T-helper 2 cell treated with Interferon-gamma antibody and Interleukin-4, amounts not matched to agents 5 μg/mL and 100 μg/mL, for 36 hours (primary cell): ENCODE data around the gene SYNE2.
"Not testable (repeated sequence)": the region's sequence is repeated elsewhere in the genome, so short reads cannot be mapped to it uniquely, and the experiment has no call there.

ENCODE experiments used
- DNase-seq: peaks from one replicate; pipeline ENCODE4 v3.0.0; 2021; ENCODE audit warnings: low spot score
- H3K27ac Mint-ChIP-seq: one replicate; pipeline ENCODE4 v1.8.0; 2021; ENCODE audit warnings: mild to moderate bottlenecking, mixed read lengths
- H3K27me3 Mint-ChIP-seq: one replicate; pipeline ENCODE4 v1.8.0; 2021; ENCODE audit warnings: low read depth, mixed read lengths
- H3K36me3 Mint-ChIP-seq: one replicate; pipeline ENCODE4 v1.8.0; 2021; ENCODE audit warnings: low read depth, mixed read lengths
- H3K4me1 Mint-ChIP-seq: one replicate; pipeline ENCODE4 v1.8.0; 2021; ENCODE audit warnings: low read depth, mixed read lengths
- H3K4me3 Mint-ChIP-seq: one replicate; pipeline ENCODE4 v1.8.0; 2022; ENCODE audit warnings: mild to moderate bottlenecking, moderate library complexity, mixed read lengths
- H3K9me3 Mint-ChIP-seq: one replicate; pipeline ENCODE4 v1.8.0; 2021; ENCODE audit warnings: mixed read lengths

The SYNE2 gene

DNA sequence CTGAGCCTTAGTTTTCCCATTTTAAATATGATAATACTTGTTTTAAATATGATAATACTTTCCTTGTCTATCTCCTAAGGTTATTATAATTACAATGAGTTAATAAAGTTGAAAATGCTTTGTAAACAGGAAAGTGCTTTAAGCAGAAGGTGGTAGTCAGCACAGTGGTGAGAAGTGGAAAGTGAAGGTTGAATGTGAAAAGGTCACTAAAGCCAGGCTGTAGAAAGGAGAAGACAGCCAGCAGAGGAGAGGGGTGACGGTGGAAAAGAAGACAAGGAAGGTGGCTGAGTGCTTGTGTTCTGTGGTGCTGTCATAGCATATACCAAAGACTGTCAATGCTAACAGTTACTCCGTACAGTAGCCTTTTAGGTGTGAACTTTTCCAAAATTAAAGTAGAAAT, 323.5 kb downstream of the SYNE2 start:
- Mint-ChIP-seq H3K4me3 (no peak overlapping the region), H3K36me3 (peaks cover 27% of the 10 kb centered on the region), H3K9me3 (no peaks in the 10 kb centered on the region), H3K4me1 (peaks cover 3% of the 10 kb centered on the region), H3K27me3 (no peaks in the 10 kb centered on the region), H3K27ac (no peak overlapping the region)
- no peak for DNase-seq

- H3K9me3 Mint-ChIP-seq, result no peaks in the 10 kb centered on the region
- H3K27ac Mint-ChIP-seq, result no peak overlapping the region
- peaks cover 22% of the 10 kb centered on the region for H3K36me3 Mint-ChIP-seq
- H3K27me3 Mint-ChIP-seq, result no peaks in the 10 kb centered on the region
- H3K4me1 Mint-ChIP-seq, result peaks cover 3% of the 10 kb centered on the region
- DNase-seq, result no peak
- no peak overlapping the region for H3K4me3 Mint-ChIP-seq
Observed at GRCh38 chr14:64178814-64179213, 326.0 kb downstream of the SYNE2 start.

- H3K27me3 Mint-ChIP-seq, H3K27ac Mint-ChIP-seq, H3K4me3 Mint-ChIP-seq, H3K4me1 Mint-ChIP-seq, DNase-seq, H3K9me3 Mint-ChIP-seq: not testable (repeated sequence)
- H3K36me3 Mint-ChIP-seq, result peaks cover 18% of the 10 kb centered on the region
Observed at GRCh38 chr14:64182908-64183307, 330.1 kb downstream of the SYNE2 start.

- no peak for DNase-seq
- Mint-ChIP-seq H3K4me3 (no peak overlapping the region), H3K4me1 (no peaks in the 10 kb centered on the region), H3K27ac (no peak overlapping the region), H3K36me3 (peaks cover 21% of the 10 kb centered on the region), H3K27me3 (no peaks in the 10 kb centered on the region), H3K9me3 (no peaks in the 10 kb centered on the region)
Observed at GRCh38 chr14:64184103-64184729, 331.4 kb downstream of the SYNE2 start.

DNA sequence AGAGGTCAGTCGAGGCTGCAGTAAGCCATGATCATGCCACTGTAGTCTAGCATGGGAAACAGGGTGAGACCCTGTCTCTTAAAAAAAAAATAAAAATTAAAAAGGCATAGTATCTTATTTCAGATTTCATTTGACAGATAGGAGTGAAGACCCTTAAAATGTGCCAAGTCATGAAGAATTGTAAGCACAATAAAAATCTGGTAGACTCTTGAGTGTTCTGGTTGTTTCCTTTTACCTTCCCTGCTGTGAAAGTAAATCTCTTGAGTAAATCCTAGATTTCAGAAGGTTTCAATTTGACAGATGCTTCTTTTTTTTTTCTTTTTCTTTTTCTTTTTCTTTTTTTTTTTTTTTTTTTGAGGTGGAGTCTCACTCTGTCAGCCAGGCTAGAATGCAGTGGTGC, 332.4 kb downstream of the SYNE2 start:
- DNase-seq, result no peak
- Mint-ChIP-seq H3K9me3 (no peaks in the 10 kb centered on the region), H3K27me3 (no peaks in the 10 kb centered on the region), H3K36me3 (peaks cover 22% of the 10 kb centered on the region), H3K4me3 (no peak overlapping the region), H3K27ac (no peak overlapping the region), H3K4me1 (no peaks in the 10 kb centered on the region)

- Mint-ChIP-seq H3K9me3 (no peaks in the 10 kb centered on the region), H3K27me3 (no peaks in the 10 kb centered on the region), H3K27ac (no peak overlapping the region), H3K36me3 (peaks cover 30% of the 10 kb centered on the region), H3K4me3 (no peak overlapping the region), H3K4me1 (peaks cover 3% of the 10 kb centered on the region)
- no peak for DNase-seq
Observed at GRCh38 chr14:64186231-64187129, 333.7 kb downstream of the SYNE2 start.

GRCh38 chr14:64187331-64187730, 334.5 kb downstream of the SYNE2 start:
- Mint-ChIP-seq H3K9me3 (no peaks in the 10 kb centered on the region), H3K36me3 (peaks cover 35% of the 10 kb centered on the region), H3K4me1 (peaks cover 3% of the 10 kb centered on the region), H3K27me3 (no peaks in the 10 kb centered on the region), H3K4me3 (no peak overlapping the region), H3K27ac (no peak overlapping the region)
- DNase-seq, result no peak

- Mint-ChIP-seq H3K9me3 (no peaks in the 10 kb centered on the region), H3K27me3 (no peaks in the 10 kb centered on the region), H3K4me1 (peaks cover 16% of the 10 kb centered on the region), H3K27ac (no peak overlapping the region), H3K36me3 (peaks cover 27% of the 10 kb centered on the region), H3K4me3 (no peak overlapping the region)
- DNase-seq, result no peak
Observed at GRCh38 chr14:64190974-64191502, 338.2 kb downstream of the SYNE2 start.

DNA sequence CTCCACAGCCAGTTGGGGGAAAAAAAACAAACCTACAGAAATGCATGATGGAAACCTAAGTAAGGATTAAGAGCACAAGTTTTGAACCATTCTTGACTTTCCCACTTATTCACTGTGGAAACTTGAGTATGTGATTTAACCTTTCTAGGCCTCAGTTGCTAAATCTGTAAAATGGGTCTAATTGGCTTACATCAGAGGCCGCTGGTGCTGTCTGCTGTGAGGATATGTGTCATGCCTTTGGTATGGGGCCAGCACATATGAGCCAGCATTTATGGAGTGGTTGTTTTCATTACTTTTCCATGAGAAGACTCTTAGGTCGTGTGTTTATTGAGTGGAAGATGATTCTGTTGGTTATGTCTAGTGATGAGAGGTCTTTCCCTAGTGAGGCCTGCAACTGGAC, 339.0 kb downstream of the SYNE2 start:
- Mint-ChIP-seq H3K27me3 (no peaks in the 10 kb centered on the region), H3K4me3 (no peak overlapping the region), H3K9me3 (no peaks in the 10 kb centered on the region), H3K36me3 (peaks cover 24% of the 10 kb centered on the region), H3K4me1 (peaks cover 18% of the 10 kb centered on the region), H3K27ac (no peak overlapping the region)
- DNase-seq, result no peak

GRCh38 chr14:64193821-64194220, 341.0 kb downstream of the SYNE2 start:
- H3K27me3 Mint-ChIP-seq, result no peaks in the 10 kb centered on the region
- peaks cover 26% of the 10 kb centered on the region for H3K4me1 Mint-ChIP-seq
- DNase-seq, result no peak
- H3K36me3 Mint-ChIP-seq, result peaks cover 18% of the 10 kb centered on the region
- H3K27ac Mint-ChIP-seq, result no peak overlapping the region
- H3K4me3 Mint-ChIP-seq, result no peak overlapping the region
- no peaks in the 10 kb centered on the region for H3K9me3 Mint-ChIP-seq

GRCh38 chr14:64194404-64194803, 341.6 kb downstream of the SYNE2 start:
- H3K27me3 Mint-ChIP-seq, result no peaks in the 10 kb centered on the region
- no peak for DNase-seq
- H3K4me3 Mint-ChIP-seq, result no peak overlapping the region
- no peaks in the 10 kb centered on the region for H3K9me3 Mint-ChIP-seq
- H3K36me3 Mint-ChIP-seq, result peaks cover 18% of the 10 kb centered on the region
- H3K4me1 Mint-ChIP-seq, result peaks cover 26% of the 10 kb centered on the region
- peak overlapping the region; percentile 16 for H3K27ac Mint-ChIP-seq

DNA sequence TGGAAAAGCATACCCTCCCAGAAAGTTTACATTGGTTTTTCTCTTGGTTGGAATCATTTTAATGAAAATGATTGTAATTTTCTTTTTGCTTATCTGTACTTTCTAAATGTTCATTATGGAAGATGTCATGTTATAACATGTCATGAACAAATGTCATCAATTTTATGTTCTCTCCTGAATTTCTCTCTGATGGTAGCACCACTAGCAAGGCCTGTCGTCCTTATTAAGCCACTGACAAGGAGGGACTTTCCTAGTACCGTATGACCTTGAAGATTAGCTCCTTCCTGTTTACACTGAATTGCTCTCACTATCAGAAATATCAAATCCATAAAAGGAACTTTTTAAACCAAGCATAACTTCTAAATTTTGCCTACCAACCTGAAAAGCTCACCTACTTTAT, 342.4 kb downstream of the SYNE2 start:
- H3K9me3 Mint-ChIP-seq, result no peaks in the 10 kb centered on the region
- DNase-seq, result no peak
- peaks cover 16% of the 10 kb centered on the region for H3K36me3 Mint-ChIP-seq
- peaks cover 26% of the 10 kb centered on the region for H3K4me1 Mint-ChIP-seq
- H3K27me3 Mint-ChIP-seq, result no peaks in the 10 kb centered on the region
- H3K27ac Mint-ChIP-seq, result peak overlapping the region; percentile 39
- peak overlapping the region; percentile 15 for H3K4me3 Mint-ChIP-seq

- no peak overlapping the region for H3K27ac Mint-ChIP-seq
- no peak overlapping the region for H3K4me3 Mint-ChIP-seq
- H3K4me1 Mint-ChIP-seq, result peaks cover 26% of the 10 kb centered on the region
- no peaks in the 10 kb centered on the region for H3K9me3 Mint-ChIP-seq
- peaks cover 10% of the 10 kb centered on the region for H3K36me3 Mint-ChIP-seq
- no peak for DNase-seq
- no peaks in the 10 kb centered on the region for H3K27me3 Mint-ChIP-seq
Observed at GRCh38 chr14:64196056-64196455, 343.3 kb downstream of the SYNE2 start.

GRCh38 chr14:64196814-64197411, 344.1 kb downstream of the SYNE2 start:
- Mint-ChIP-seq H3K27me3 (no peaks in the 10 kb centered on the region), H3K36me3 (peaks cover 5% of the 10 kb centered on the region), H3K9me3 (no peaks in the 10 kb centered on the region), H3K27ac (no peak overlapping the region), H3K4me1 (peaks cover 24% of the 10 kb centered on the region), H3K4me3 (peak overlapping the region; percentile 59)
- DNase-seq, result no peak
